GM19328 (cell line): ENCODE data around the gene TMCO4.
"Not testable (repeated sequence)": the region's sequence is repeated elsewhere in the genome, so short reads cannot be mapped to it uniquely, and the experiment has no call there.

ENCODE experiments used
- ATAC-seq: cut with Tn5 transposase; IDR thresholded peaks from one replicate; pipeline ENCODE4 v1.9.1; 2021; ENCODE audit warnings: mild to moderate bottlenecking, moderate library complexity; ENCODE audit not compliant: unreplicated experiment

Gene TMCO4

DNA sequence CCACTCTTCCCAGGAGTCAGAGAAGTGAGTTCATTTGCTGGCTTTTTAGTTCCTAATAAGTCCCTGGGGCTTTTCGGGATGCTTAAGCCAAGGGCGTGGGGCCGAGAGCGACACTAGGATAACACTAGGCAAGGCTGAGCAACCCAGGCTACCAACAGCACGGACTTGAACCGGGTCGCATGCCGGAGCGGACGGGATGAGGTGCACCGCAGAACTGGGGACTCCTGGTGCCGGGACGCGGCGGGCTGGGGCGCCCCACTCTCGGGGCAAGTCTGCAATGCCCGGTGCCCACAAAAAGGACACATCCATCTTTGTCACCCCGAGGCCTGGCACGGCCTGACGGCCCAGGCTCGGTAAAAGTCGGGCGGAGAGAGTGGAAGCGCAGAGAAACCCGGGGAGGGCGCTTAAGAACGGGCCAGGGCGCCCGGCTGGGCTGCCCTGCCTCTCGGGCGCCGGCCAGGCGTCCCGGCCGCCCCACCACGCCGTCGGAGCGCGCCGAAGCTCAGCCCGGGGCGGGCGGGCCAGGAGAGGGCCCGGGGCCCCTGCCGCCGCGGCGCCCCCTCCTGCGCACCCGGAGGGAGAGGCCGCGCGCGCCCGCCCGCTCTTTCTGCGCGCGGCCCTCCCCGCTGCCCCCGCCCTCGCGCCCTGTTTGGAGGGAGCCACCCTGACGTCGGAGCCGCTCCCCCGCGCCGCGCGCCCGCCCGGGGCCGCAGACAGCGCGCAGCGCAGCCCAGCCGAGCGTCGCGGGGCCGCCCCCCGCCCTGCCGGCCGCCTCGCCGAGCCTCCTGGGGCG is 155.9 kb downstream of the TMCO4 start, which contains the start of gene NBL1:
Gene NBL1 (plus strand): TSS at position 710 of the 793 bp plus-strand sequence. CDS start 10,720 bp downstream, outside the sequence.
- no peak for ATAC-seq

GRCh38 chr1:19643121-19643520 is 156.6 kb downstream of the TMCO4 start:
- no peak for ATAC-seq

DNA sequence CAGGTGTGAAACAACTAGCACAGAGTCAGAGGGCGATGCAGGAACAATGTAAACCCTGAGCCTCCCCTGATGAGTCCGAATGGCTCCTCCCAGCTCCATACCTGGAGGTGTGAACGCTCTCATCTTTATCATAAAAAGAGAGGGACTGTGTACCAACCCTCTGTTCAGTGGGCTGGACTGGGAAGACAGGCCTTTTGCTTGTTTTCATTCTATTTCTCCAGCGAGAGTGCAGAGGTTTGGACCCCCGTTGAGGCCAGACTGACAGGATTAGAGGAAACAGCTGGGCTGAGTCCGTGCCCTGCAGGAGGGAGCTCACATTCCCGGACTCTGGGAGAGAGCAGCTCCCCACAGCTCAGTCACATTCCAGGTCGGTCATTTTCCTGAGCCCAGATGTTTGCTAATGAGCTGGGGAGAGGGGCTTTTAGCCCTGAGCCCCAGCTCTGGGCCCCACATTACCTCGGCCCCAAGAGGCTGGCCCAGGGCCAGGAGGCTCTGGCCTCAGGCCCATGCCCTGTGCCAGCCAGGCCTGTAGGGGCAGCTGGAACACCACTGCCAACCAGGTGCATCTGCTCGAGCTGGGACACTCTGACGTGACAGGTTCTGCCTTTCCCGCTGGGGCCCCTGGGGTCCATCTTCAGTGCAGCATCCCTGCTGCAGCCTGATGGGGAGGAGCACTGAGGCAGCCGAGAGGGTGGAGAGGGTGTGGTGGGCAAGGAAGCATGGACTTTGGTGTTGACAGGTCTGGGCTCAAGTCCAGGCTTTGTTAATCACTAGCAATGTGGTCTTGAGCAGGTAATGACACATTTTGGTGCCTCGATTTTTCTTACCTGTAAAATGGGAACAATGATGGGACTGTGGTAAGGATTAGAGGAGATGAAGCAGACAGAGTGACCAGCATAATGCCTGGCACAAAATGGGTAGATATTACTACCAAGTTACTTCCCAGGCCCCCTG is 159.1 kb downstream of the TMCO4 start:
- ATAC-seq, result no peak

DNA sequence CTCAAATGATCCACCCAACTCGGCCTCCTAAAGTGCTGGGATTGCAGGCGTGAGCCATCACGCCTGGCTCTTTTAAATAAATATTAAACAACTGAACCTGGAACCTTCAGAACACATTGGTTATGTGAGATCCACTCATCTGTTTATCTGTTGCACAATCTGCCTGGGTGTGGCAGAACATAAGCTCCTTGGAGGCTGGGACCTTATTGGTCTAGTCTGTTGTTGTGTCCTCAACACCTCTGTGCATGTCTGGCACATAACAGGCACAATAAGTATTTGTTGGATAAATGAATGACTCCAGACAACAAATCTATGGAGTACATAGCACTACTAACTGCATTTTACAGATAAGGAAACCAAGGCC is 159.7 kb downstream of the TMCO4 start:
- no peak for ATAC-seq

DNA sequence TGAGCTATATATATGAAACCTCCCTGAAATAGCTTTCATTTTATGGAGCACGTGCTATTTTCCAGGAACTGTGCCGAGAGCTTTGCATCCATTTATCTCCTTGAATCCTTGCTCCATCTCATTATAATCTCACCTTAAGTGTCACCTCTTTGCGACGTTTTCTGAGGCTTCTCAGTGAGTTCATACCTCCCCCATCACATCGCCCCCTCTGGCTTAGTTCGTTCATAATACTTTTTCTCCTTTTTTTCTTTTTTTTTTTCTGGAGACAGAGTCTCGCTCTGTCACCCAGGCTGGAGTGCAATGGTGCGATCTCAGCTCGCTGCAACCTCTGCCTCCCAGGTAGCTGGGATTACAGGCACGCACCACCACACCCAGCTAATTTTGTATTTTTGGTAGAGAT is 160.5 kb downstream of the TMCO4 start:
- not testable (repeated sequence) for ATAC-seq

- no peak for ATAC-seq
Observed at GRCh38 chr1:19637606-19638005, 162.1 kb downstream of the TMCO4 start.

DNA sequence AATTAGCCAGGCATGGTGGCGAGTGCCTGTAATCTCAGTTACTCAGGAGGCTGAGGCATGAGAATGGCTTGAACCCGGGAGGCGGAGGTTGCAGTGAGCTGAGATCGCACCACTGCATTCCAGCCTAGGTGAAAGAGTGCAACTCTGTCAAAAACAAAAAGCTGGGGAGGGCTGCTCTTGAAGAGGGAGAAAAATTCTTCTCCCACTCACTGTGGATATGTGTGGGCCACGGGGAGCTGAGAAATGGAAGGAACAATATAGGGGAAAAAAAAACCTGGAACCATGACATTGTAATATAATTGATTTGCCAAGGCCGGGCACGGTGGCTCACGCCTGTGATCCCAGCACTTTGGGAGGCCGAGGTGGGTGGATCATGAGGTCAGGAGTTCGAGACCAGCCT is 163.0 kb downstream of the TMCO4 start:
- not testable (repeated sequence) for ATAC-seq

DNA sequence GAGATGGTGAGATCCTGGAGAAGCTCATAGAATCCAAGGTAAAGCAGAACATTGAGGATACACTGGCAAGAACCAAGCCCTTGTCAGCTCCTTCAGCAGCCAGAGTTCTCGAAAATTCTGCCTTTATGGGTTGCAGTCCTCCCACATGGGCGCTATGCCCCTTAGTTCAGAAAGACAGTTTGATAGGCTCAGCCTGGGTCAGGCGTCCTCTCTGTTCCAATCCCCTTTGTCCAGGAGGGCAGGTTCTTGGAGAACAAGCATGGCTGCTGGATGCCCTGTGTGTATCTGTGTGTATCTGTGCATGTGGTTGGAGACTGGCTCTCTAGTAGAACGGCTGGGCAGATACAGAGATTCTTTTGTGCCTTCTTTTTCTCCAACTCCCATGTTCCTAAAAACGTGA is 163.7 kb downstream of the TMCO4 start:
- no peak for ATAC-seq

- ATAC-seq, result no peak
Observed at GRCh38 chr1:19635646-19636045, 164.1 kb downstream of the TMCO4 start.

GRCh38 chr1:19635064-19635463 is 164.7 kb downstream of the TMCO4 start:
- not testable (repeated sequence) for ATAC-seq

GRCh38 chr1:19633106-19633505 is 166.6 kb downstream of the TMCO4 start:
- ATAC-seq, result no peak
